Activated CD4-positive, alpha-beta T cell treated with anti-CD3 and anti-CD28 coated beads, Interleukin-2, amount 50 U/mL, for 4 hours (primary cell): ENCODE measurements around the gene CDY2B.
"Not testable (repeated sequence)": the region's sequence is repeated elsewhere in the genome, so short reads cannot be mapped to it uniquely, and the experiment has no call there.

Source experiments
- DNase-seq, 2 experiments: peaks; one replicate each; pipeline ENCODE4 v3.0.0-alpha.2; 2020

CDY2B gene, protein sequence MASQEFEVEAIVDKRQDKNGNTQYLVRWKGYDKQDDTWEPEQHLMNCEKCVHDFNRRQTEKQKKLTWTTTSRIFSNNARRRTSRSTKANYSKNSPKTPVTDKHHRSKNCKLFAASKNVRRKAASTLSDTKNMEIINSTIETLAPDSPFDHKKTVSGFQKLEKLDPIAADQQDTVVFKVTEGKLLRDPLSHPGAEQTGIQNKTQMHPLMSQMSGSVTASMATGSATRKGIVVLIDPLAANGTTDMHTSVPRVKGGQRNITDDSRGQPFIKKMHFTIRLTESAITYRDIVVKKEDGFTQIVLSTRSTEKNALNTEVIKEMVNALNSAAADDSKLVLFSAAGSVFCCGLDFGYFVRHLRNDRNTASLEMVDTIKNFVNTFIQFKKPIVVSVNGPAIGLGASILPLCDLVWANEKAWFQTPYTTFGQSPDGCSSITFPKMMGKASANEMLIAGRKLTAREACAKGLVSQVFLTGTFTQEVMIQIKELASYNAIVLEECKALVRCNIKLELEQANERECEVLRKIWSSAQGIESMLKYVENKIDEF

DNA sequence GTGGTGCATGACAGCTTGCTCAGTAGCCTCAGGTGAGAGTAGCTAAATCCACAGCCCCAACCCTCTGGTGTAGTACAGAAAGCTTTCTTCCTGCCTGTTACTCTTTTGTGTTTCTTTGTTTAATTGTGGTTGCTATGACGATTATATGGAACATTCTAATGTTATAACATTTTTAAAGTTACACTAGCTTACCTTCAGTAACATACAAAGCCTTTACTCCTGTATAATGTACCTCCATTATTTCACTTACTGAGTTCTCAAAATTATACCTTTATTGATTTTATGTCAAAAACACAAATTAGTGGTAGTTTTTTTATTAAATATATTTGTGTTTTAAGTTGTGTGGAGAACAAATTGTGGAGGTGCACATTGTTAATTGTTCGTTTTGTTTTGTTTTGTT lies at the start of gene CDY2B:
TSS of gene CDY2B (minus strand) at position 101 of the 400 bp plus-strand sequence. CDS start 328 bp downstream, outside the sequence.
- DNase-seq: not testable (repeated sequence)

DNA sequence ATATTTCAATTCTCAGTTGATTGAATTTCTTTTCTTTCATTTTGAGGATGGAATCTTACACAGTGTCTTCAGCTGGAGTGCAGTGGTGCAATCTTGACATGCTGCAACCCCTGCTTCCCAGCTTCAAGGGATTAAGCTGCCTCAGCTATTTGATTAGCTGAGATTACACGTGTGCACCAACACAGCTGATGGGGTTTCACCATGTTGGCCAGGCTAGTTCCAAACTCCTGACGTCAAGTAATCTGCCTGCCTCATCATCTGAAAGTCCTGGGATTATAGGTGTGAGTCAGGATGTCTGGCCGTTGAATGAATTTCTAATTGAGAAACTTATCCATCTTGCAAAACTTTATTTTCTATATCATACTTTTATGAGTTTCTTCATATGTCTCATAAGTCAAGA lies 28.0 kb upstream of the CDY2B start:
- not testable (repeated sequence) for DNase-seq

DNA sequence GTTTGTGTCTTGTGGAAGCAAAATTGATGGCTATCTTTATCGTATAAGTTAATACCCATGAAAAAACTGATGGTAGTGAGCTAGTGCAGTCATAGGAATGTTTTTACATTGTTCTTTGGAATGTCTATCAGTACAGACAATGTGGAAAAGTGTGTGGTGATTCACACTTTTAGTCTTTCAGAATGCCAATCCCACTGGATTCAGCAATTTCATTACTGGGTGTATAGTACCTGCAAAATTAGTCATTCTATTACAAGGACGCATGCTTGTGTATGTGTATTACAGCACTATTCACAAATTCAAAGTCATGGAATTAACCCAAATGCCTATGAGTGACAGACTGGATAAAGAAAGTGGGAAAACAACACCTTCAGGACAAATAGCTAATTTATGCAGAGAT lies 27.3 kb upstream of the CDY2B start:
- not testable (repeated sequence) for DNase-seq

DNA sequence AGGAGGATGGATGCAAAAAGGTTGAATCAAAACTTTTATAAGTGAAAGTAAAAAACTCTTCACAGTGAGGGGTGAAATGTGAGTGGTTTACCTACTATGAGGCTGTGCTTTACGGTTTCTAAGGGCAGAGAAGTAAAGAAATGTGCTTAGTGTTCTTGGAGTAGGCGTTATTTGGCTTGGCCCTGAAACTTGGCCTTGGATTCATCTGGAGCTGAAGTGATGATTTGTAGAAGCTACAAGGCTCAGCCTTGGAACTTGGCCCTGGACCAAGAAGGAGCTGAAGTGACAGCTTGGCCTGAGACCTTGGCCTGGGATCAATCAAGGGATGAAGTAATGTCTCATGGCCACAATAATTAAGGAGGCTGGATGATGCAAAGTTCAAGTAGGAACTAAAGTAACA lies 1.7 kb upstream of the CDY2B start:
- DNase-seq: not testable (repeated sequence)

DNA sequence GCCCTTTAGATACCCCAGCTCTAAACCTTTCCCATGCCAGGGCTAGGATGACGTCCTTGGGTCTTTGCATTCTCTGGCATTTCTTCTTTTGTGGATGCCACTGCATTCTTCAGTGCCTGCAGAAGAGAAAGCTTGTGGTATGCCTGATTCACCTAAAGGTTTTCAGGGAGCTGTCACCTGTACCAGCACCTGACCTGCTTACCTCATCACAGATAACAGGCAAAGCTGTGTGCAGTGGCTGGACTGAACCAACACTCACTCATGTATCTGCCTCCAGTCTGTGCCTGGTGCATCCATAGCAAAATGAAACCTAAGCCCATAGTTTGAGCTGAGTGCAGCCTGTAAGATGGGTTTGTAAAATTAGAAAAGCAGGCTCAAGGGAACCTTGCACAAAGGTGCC lies 3.3 kb downstream of the CDY2B start:
- not testable (repeated sequence) for DNase-seq

DNA sequence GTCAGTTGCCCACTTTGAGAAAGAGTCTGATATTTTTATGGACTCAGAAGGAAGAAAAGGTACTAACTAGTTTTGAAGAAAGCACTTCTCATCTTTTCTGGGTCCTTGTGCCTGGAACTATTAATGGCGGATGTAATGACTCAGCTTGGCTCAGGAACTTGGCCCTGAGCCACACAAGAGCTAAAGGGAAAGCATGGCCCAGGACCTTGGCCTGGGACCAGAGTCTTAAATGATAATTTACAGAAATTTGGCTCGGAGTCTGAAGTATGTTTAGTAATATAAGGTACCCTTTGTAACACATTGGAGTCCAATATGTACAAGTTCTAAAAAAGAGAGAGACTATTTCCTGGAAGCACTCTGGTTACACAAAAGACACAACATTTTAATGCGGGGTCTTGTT lies 4.6 kb downstream of the CDY2B start:
- DNase-seq: not testable (repeated sequence)

DNA sequence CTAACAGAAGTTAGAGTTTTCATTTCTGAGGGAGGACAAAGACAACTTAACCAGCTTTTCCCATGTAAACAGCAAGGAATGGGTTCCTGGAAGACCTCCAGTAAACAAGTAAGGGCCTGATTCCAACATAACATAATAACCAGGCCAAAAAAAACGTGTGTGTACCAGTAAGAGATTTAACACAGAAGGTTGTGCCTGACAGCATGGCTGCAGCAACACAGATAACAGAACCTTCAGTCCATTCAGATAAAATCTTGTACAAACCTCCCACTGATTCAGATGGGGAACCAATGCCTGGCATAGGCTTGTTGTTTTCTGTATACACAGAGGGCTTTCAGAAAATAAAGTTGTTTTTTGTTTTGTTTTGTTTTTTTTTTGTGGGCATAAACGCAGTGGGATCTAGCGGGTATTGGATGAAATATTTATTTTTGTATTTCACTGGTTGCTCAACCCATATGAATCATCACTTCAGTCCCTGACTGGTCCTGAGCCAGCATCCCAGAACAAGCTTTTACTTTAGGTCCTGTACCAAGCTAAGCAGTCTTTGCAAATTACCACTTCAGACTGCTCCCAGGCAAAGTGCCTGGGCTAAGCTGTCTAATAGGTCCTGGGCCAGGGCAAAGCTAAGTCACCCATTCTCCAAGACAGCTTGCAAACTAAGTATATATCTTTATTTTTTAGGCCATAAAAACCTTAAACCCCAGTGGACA lies 8.7 kb downstream of the CDY2B start:
- not testable (repeated sequence) for DNase-seq

DNA sequence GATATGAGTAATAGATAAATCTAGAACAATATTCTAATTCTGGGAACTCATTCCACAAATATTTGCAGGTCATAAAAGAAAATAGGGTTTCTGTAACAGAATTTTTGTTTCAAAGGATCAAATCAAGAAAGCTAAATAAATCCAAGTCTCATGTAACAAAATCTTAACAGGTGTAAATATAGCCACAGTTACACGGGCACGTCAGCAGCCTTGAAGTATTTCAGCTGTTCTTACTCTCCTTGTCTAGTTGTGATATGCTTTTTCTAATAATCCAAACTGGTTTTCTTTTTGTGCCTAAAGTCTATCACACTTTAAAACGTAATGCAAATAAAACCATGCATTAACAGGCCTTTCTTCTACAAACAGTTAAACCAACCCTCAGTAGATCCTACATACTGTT lies 9.3 kb downstream of the CDY2B start:
- not testable (repeated sequence) for DNase-seq

DNA sequence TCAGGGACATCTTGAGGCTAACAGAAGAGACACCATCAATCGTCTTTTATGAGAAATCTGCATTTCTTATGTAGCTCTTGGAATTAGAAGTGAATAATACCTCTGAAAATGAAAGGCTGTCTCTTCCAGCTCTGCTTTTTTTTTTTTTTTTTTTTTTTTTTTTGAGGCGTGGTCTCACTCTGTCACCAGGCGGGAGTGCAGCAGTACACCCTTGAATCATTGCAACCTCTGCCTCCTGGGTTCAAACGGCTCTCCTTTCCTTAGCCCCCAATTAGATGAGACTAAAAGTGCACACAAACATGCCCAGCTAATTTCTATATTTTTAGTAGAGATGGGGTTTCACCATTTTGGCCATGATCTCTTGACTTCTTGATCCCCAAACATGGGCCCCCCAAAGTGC lies 12.2 kb downstream of the CDY2B start:
- not testable (repeated sequence) for DNase-seq

DNA sequence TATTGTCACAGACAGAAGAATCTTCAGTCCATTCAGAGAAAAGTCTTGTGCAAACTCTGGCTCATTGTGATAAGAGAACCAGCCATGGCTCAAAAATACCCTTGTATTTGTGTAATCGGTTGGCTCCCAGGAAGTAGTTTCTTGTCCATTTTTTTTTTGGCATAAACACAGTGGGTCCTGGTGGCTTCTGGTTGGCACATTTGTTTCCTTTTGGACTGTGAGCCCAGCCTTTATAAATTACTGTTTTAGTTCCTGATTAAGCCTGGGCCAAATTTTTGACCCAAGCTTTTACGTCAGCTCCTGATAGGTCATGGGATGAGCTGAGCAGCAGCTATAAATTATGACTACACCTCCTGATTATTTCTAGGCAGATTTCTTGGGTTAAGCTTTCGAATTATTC lies 19.4 kb downstream of the CDY2B start:
- not testable (repeated sequence) for DNase-seq

DNA sequence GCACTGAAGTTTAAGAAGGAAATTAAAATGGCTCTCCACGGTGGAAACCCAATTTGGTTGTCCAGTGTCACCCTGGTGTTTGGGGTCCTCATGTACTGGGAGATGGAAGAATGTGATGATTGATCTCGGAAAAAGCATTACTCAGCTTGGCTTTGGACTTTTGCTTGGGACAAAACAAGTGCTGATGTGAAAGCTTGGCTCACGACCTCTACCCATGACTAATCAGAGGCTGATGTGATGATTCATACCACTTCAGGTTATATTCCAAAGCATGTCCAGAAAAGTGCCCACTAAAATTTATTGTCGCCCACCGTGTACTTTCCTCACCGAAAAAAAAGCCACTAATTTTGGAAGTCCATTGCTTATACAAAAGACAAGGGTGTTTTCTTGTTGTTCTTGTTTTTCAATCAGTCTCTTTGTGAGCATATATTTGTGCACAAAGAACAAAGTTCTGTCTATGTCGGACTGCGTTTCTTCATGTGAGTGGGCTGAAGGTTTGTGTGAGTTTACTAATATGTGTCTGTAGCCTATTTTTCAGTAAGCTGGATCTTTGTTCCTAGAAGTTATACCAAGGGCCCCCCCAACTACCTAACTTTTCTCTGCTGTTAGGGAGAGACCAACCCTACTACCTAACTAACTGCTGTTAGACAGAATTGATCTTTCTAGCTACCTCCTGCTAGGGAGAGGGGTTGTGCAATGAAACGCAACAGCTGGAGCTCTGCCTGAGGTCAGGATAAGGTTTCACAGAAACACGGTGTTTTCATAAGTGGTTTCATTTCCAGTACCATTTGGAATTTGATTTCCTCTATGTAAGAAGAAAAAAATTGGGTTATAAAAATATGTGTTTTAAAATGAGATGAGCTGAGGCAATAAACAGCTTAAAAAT lies 22.8 kb downstream of the CDY2B start:
- DNase-seq: not testable (repeated sequence)

DNA sequence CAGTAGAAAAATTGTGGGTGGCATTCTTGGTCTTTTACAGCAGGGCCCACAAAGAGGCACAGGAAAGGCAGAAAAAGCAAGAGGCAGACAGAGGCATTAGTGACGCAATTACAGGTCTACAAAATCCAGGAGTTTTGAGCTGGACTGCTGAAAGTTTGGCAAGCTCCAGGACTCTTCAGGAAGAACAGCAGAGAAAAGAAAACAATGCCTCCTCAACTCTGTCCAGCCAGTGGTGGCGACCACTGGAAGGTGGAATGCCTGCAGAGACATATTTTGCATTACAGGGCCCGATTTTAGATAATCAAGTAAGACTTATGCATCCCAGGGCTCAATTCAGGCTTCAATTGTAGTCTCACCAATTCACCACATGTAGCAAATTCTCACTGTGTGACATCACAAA lies 23.5 kb downstream of the CDY2B start:
- DNase-seq: not testable (repeated sequence)

DNA sequence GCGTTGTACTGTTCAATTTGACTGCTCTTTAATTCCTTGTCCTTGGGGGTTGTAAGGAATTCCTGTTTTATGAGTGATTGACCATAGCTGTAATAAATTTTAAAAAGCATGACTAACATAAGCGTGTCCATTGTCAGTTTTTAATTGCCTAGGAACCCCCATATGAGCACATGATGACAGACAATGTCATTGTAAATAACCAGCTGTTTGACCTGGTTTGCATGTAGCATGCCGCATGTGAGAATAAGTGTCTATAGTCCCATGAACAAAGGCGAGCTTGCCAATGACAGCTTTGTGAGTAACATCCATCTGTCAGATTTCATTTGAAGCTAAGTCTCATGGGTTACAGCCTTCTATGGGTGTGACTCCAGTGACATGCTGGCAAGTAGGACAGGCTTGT lies 30.9 kb downstream of the CDY2B start:
- DNase-seq: not testable (repeated sequence)

DNA sequence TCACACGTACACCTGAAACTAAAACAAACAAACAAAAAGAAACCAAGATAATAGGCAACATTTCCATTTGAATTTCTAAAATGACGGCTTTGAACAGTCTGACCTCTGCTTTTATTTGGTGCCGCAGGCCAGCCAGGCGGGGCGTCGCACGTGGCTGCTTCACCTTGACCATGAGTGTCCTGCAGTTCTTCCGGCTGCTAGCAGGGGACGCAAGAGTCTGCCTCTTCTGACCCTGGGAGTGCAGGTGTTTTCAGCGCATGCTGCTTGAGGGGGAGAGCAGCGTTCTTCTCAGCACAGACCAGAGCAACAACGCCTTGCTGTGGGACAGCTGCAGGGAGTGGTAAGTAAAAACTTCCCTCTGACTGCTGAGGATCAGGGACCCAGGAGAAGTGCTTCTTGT lies 47.9 kb downstream of the CDY2B start:
- not testable (repeated sequence) for DNase-seq
